ENCODE data around the gene UBE2E2. TPM values are rescaled to one million over a fixed set of nuclear protein-coding genes. Genes with fewer than 3 reads are reported as not detected.

Gene UBE2E2
- total and polyA plus RNA-seq, 2 donors (not counting 1 experiment from before 2014, with no cell fraction given), result 16.0 to 45.0 TPM

DNA sequence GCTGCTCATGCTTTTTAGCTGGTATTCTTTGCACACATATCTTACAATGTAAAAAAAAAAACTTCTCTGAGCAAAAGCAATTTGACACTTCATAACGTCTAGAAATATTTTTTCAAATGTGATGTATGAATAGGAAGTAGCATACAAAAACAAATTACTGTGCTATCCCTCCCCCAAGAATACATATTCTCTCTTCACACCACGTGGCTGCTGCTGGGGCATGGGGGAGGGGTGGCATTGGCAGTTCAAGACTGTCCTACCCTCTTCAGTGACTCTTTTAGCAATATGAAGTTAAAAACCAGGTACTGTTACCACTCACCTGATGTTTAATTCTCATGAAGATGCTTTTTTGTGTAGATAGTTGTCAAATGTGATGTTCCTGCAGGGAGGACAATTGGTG, 85.6 kb downstream of the UBE2E2 start:
- H3K27ac Mint-ChIP-seq, result no peak overlapping the region

DNA sequence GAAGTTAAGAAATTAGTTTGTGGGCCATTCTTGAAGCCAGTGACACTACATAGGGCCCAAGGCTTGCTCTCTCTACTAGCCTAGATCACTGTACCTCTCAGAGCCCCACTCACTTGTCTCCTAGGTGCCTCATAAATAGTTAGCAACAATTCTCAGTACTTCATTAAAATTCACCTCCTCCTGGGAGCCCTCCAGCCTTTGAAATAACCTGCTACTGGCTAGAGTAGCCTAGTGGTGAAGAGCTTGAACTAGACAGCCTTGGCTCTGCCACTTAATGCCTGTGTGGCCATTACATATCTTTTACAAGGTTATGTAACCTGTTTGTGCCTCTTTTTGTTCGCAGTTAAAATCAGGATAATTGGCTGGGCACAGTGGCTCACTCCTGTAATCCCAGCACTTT, 89.3 kb downstream of the UBE2E2 start:
- Histone ChIP-seq H3K79me2 (ENCODE audit: control insufficient read depth, insufficient read depth, low read length) (peaks cover 74% of the 10 kb centered on the region), H4K20me1 (ENCODE audit: control insufficient read depth, insufficient read depth, low read length, poor library complexity, severe bottlenecking) (peaks cover 16% of the 10 kb centered on the region), H2AFZ (ENCODE audit: insufficient read depth, low read depth, low read length, poor library complexity, severe bottlenecking) (no peak overlapping the region), H3K9ac (ENCODE audit: low read length) (no peak overlapping the region), H3K36me3 (replicated peaks in 1 of 2; ENCODE audit: control extremely low read depth in 1 of 2, control insufficient read depth in 1 of 2, extremely low read depth in 1 of 2, insufficient read depth in 2 of 2, low read length in 1 of 2) (no peaks in the 10 kb centered on the region), H3K27me3 (replicated peaks in 1 of 4; ENCODE audit: control extremely low read depth in 1 of 4, control insufficient read depth in 3 of 4, insufficient read depth in 4 of 4, low read length in 3 of 4) (no peaks in the 10 kb centered on the region), H3K4me3 (ENCODE audit: control extremely low read depth in 1 of 5, extremely low read depth in 1 of 5, insufficient read depth in 1 of 5, low read depth in 2 of 5, low read length in 4 of 5) (no peak overlapping the region), H3K4me1 (ENCODE audit: control insufficient read depth in 2 of 2, insufficient read depth in 2 of 2, low read length in 2 of 2) (peaks cover 10 to 17% of the 10 kb centered on the region in 2 donors), H3K9me3 (ENCODE audit: control extremely low read depth in 1 of 3, control insufficient read depth in 2 of 3, insufficient read depth in 1 of 3, low read length in 2 of 3) (peaks cover 0 to 1% (median 0%) of the 10 kb centered on the region in 3 donors), H3K27ac (ENCODE audit: low read length in 2 of 2) (no peak overlapping the region), H3K4me2 (replicated peaks; ENCODE audit: low read depth, low read length, poor library complexity, severe bottlenecking) (no peak overlapping the region)
- ATAC-seq (ENCODE audit: low read depth) (no peak), DNase-seq (no peak)
- H3K27me3 Mint-ChIP-seq, result no peaks in the 10 kb centered on the region
- POLR2A ChIA-PET, result no interaction called here
- CTCF ChIA-PET, result no interaction called here
- TF ChIP-seq, protein P1, sequence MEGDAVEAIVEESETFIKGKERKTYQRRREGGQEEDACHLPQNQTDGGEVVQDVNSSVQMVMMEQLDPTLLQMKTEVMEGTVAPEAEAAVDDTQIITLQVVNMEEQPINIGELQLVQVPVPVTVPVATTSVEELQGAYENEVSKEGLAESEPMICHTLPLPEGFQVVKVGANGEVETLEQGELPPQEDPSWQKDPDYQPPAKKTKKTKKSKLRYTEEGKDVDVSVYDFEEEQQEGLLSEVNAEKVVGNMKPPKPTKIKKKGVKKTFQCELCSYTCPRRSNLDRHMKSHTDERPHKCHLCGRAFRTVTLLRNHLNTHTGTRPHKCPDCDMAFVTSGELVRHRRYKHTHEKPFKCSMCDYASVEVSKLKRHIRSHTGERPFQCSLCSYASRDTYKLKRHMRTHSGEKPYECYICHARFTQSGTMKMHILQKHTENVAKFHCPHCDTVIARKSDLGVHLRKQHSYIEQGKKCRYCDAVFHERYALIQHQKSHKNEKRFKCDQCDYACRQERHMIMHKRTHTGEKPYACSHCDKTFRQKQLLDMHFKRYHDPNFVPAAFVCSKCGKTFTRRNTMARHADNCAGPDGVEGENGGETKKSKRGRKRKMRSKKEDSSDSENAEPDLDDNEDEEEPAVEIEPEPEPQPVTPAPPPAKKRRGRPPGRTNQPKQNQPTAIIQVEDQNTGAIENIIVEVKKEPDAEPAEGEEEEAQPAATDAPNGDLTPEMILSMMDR (IDR thresholded peaks at IDR 0.05), result no peak
- no peak for TF ChIP-seq EZH2 (IDR thresholded peaks at IDR 0.05; ENCODE audit: borderline replicate concordance, insufficient read depth, low read depth, low read length, poor library complexity, severe bottlenecking)
- H3K9me3 Mint-ChIP-seq (ENCODE audit: insufficient read depth), result no peaks in the 10 kb centered on the region
- no peak overlapping the region for H3K27ac Mint-ChIP-seq
- no CpG with 5 or more reads among the region's 1 CpG for WGBS (ENCODE audit: insufficient coverage)
- intact Hi-C loops (cut with micrococcal nuclease), result no loop called here
- H3K4me1 Mint-ChIP-seq, result peaks cover 42% of the 10 kb centered on the region
- H3K4me3 Mint-ChIP-seq, result no peak overlapping the region

More for the DNA sequence above, 85.6 kb downstream of the UBE2E2 start:
- H3K4me3 ChIP-seq (ENCODE audit: control extremely low read depth in 1 of 5, extremely low read depth in 1 of 5, insufficient read depth in 1 of 5, low read depth in 2 of 5, low read length in 4 of 5), result no peak overlapping the region
- peaks cover 82% of the 10 kb centered on the region for H3K79me2 ChIP-seq (ENCODE audit: control insufficient read depth, insufficient read depth, low read length)
- intact Hi-C loops (cut with micrococcal nuclease), result no loop called here
- H3K27me3 Mint-ChIP-seq, result no peaks in the 10 kb centered on the region
- ATAC-seq (ENCODE audit: low read depth), result no peak
- no peak for TF ChIP-seq EZH2 (IDR thresholded peaks at IDR 0.05; ENCODE audit: borderline replicate concordance, insufficient read depth, low read depth, low read length, poor library complexity, severe bottlenecking)
- H3K9me3 Mint-ChIP-seq (ENCODE audit: insufficient read depth), result peaks cover 5% of the 10 kb centered on the region
- H3K9me3 ChIP-seq (ENCODE audit: control extremely low read depth in 1 of 3, control insufficient read depth in 2 of 3, insufficient read depth in 1 of 3, low read length in 2 of 3), result peaks cover 0 to 6% (median 5%) of the 10 kb centered on the region in 3 donors
- DNase-seq, result no peak
- no peak overlapping the region for H3K4me2 ChIP-seq (replicated peaks; ENCODE audit: low read depth, low read length, poor library complexity, severe bottlenecking)
- no peak overlapping the region for H3K27ac ChIP-seq (ENCODE audit: low read length in 2 of 2)
- H3K27me3 ChIP-seq (replicated peaks in 1 of 4; ENCODE audit: control extremely low read depth in 1 of 4, control insufficient read depth in 3 of 4, insufficient read depth in 4 of 4, low read length in 3 of 4), result no peaks in the 10 kb centered on the region
- H3K4me1 ChIP-seq (ENCODE audit: control insufficient read depth in 2 of 2, insufficient read depth in 2 of 2, low read length in 2 of 2), result peaks cover 0 to 6% of the 10 kb centered on the region in 2 donors
- H3K36me3 ChIP-seq (replicated peaks in 1 of 2; ENCODE audit: control extremely low read depth in 1 of 2, control insufficient read depth in 1 of 2, extremely low read depth in 1 of 2, insufficient read depth in 2 of 2, low read length in 1 of 2), result no peaks in the 10 kb centered on the region
- no peak overlapping the region for H3K4me3 Mint-ChIP-seq
- ChIA-PET POLR2A (no interaction called here), CTCF (no interaction called here)
- no CpG with 5 or more reads among the region's 2 CpGs for WGBS (ENCODE audit: insufficient coverage)
- H3K4me1 Mint-ChIP-seq, result peaks cover 40% of the 10 kb centered on the region
- H4K20me1 ChIP-seq (ENCODE audit: control insufficient read depth, insufficient read depth, low read length, poor library complexity, severe bottlenecking), result peaks cover 17% of the 10 kb centered on the region
- no peak overlapping the region for H2AFZ ChIP-seq (ENCODE audit: insufficient read depth, low read depth, low read length, poor library complexity, severe bottlenecking)
- no peak overlapping the region for H3K9ac ChIP-seq (ENCODE audit: low read length)

Data from B cell (primary cell).